Stomach (tissue), 4 donors: ENCODE results near the gene KRT33A.

Experiments used
- CTCF ChIP-seq, 7 experiments: fragments of 450-650 bp in 4 of 7; fragments of 200-600 bp in 3 of 7; sonication (generic) in 3 of 7; IDR thresholded peaks; one replicate each; pipeline ENCODE4 v1.5.1; 2016 to 2019; ENCODE audit warnings: antibody characterized with exemption in 7 of 7, control low read depth in 2 of 7, mild to moderate bottlenecking in 1 of 7
- POLR2AphosphoS5 ChIP-seq, 3 donors: sonication (generic); formaldehyde crosslinking; IDR thresholded peaks; one replicate each; pipeline ENCODE4 v1.6.1; 2016; ENCODE audit warnings: antibody characterized with exemption in 3 of 3

GRCh38 chr17:41382394-41382793, 31.8 kb upstream of the KRT33A start:
- no peak for TF ChIP-seq CTCF (IDR thresholded peaks at IDR 0.05)
- no peak for TF ChIP-seq POLR2AphosphoS5 (IDR thresholded peaks at IDR 0.05)
